Measurements from ENCODE around the gene CHCHD6. TPM values are rescaled to one million over a fixed set of nuclear protein-coding genes. Genes with fewer than 3 reads are reported as not detected.

The CHCHD6 gene
- total and polyA plus RNA-seq, 2 of the 4 experiments (the other 2 are of a cell fraction) = 18.8 to 28.9 TPM

GRCh38 chr3:126923423-126923822 lies 219.4 kb downstream of the CHCHD6 start:
- Histone ChIP-seq H2BK20ac (ENCODE audit: low read depth, low read length) (no peak overlapping the region), H3K36me3 (ENCODE audit: control insufficient read depth, insufficient read depth, low read length) (no peaks in the 10 kb centered on the region), H3K79me1 (ENCODE audit: low read depth in 1 of 2, low read length in 2 of 2) (no peaks in the 10 kb centered on the region; a peak in 1 of 4 replicates), H3K4me3 (ENCODE audit: insufficient read depth, low read depth, low read length) (no peak overlapping the region), H2AFZ (replicated peaks; ENCODE audit: low read length, poor library complexity) (no peak overlapping the region), H3K27ac (ENCODE audit: insufficient read depth, low read length) (no peak overlapping the region), H2BK15ac (ENCODE audit: low read depth, low read length) (no peak overlapping the region), H3K4ac (ENCODE audit: low read depth, low read length) (no peak overlapping the region), H4K91ac (ENCODE audit: insufficient read depth, low read depth, low read length) (no peak overlapping the region), H4K20me1 (ENCODE audit: insufficient read depth, low read length) (no peaks in the 10 kb centered on the region), H3K9ac (ENCODE audit: low read depth, low read length) (no peak overlapping the region), H3K18ac (ENCODE audit: low read depth, low read length) (no peak overlapping the region), H3K4me1 (ENCODE audit: control insufficient read depth, insufficient read depth, low read length) (peaks cover 23% of the 10 kb centered on the region), H3K56ac (ENCODE audit: extremely low read depth, insufficient read depth, low read length) (no peak overlapping the region), H4K8ac (ENCODE audit: low read depth in 2 of 2, low read length in 2 of 2) (no peak overlapping the region), H4K5ac (ENCODE audit: low read depth, low read length) (no peak overlapping the region), H2BK5ac (ENCODE audit: low read depth, low read length, poor library complexity, severe bottlenecking) (no peak overlapping the region), H3K9me3 (ENCODE audit: control insufficient read depth, insufficient read depth, low read length) (no peaks in the 10 kb centered on the region), H2AK9ac (replicated peaks; ENCODE audit: low read depth, low read length, poor library complexity) (no peak overlapping the region), H2AK5ac (ENCODE audit: low read depth, low read length) (no peak overlapping the region), H3K14ac (replicated peaks; ENCODE audit: low read depth, low read length) (no peak overlapping the region), H3K4me2 (ENCODE audit: low read depth, low read length) (no peak overlapping the region), H3K9me1 (ENCODE audit: insufficient read depth, low read length) (peaks cover 17% of the 10 kb centered on the region), H3K27me3 (ENCODE audit: control insufficient read depth, insufficient read depth, low read length) (no peaks in the 10 kb centered on the region), H3K23ac (ENCODE audit: low read depth, low read length) (no peak overlapping the region), H2BK120ac (ENCODE audit: low read depth, low read length) (no peak overlapping the region)
- ATAC-seq (ENCODE audit: low read depth) = no peak
- intact Hi-C loops (cut with micrococcal nuclease) = no loop called here
- in situ Hi-C loops (cut with MboI; ENCODE audit: low sequenced_read_pairs) = no loop called here
- TF ChIP-seq RAD21 (IDR thresholded peaks at IDR 0.05; ENCODE audit: low read length) (no peak), POLR2A (IDR thresholded peaks at IDR 0.05; ENCODE audit: low read depth, low read length) (no peak), CHD1 (IDR thresholded peaks at IDR 0.05; ENCODE audit: low read depth, low read length) (no peak), CEBPB (IDR thresholded peaks at IDR 0.05; ENCODE audit: low read depth, low read length) (no peak), RCOR1 (IDR thresholded peaks at IDR 0.05; ENCODE audit: insufficient replicate concordance, low read length) (no peak), USF2 (IDR thresholded peaks at IDR 0.05; ENCODE audit: low read depth, low read length) (no peak), SMC3 (IDR thresholded peaks at IDR 0.05; ENCODE audit: low read depth, low read length) (no peak), MAFK (IDR thresholded peaks at IDR 0.05; ENCODE audit: low read depth, low read length) (no peak), CTCF (conservative IDR thresholded peaks at IDR 0.05; ENCODE audit: low read depth, low read length) (no peak), MXI1 (IDR thresholded peaks at IDR 0.05; ENCODE audit: borderline replicate concordance, low read depth, low read length) (no peak), MAZ (IDR thresholded peaks at IDR 0.05; ENCODE audit: borderline replicate concordance, low read depth, low read length) (no peak), NFE2L2 (IDR thresholded peaks at IDR 0.05; ENCODE audit: low read depth, low read length) (no peak), BHLHE40 (IDR thresholded peaks at IDR 0.05; ENCODE audit: low read depth, low read length) (no peak), RFX5 (IDR thresholded peaks at IDR 0.05; ENCODE audit: low read depth, low read length) (no peak), ELK1 (IDR thresholded peaks at IDR 0.05; ENCODE audit: borderline replicate concordance, low read depth, low read length) (no peak), FOS (IDR thresholded peaks at IDR 0.05; ENCODE audit: low read depth, low read length) (no peak)
- CTCF ChIA-PET = no interaction called here
- no peak for DNase-seq
- dilution Hi-C loops (cut with HindIII; ENCODE audit: low sequenced_read_pairs, unreplicated experiment) = no loop called here
- POLR2A ChIA-PET (ENCODE audit: unreplicated experiment) = no interaction called here
- 89% methylated on average over 2 of the region's 6 CpGs; no CpG with 5 or more reads in 1 of the 2 experiments for WGBS, 2 experiments (ENCODE audit: extremely low coverage in 2 of 2, insufficient read length in 1 of 2)
- no TSS peak for BruUV-seq (replicated peaks)

All from IMR-90 (cell line).